ENCODE measurements around the gene CCNT2.

- TF ChIP-seq, protein P1, sequence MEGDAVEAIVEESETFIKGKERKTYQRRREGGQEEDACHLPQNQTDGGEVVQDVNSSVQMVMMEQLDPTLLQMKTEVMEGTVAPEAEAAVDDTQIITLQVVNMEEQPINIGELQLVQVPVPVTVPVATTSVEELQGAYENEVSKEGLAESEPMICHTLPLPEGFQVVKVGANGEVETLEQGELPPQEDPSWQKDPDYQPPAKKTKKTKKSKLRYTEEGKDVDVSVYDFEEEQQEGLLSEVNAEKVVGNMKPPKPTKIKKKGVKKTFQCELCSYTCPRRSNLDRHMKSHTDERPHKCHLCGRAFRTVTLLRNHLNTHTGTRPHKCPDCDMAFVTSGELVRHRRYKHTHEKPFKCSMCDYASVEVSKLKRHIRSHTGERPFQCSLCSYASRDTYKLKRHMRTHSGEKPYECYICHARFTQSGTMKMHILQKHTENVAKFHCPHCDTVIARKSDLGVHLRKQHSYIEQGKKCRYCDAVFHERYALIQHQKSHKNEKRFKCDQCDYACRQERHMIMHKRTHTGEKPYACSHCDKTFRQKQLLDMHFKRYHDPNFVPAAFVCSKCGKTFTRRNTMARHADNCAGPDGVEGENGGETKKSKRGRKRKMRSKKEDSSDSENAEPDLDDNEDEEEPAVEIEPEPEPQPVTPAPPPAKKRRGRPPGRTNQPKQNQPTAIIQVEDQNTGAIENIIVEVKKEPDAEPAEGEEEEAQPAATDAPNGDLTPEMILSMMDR (IDR thresholded peaks at IDR 0.05) = no peak
- no peak for TF ChIP-seq POLR2A (IDR thresholded peaks at IDR 0.05)
These were observed 15.5 kb downstream of the CCNT2 start for GRCh38 chr2:134934150-134934549.
